Jurkat, Clone E6-1 (cell line): ENCODE measurements around the gene C3orf70.

Experiments used
- DNase-seq: peaks from one replicate; pipeline ENCODE4 v3.0.0-alpha.2; 2011; ENCODE audit warnings: low read depth, low spot score
- H3K4me3 ChIP-seq: 2 replicates; pipeline ENCODE4 v1.5.1; 2011; ENCODE audit warnings: mild to moderate bottlenecking, low read length, control low read depth, moderate library complexity

Gene C3orf70

DNA sequence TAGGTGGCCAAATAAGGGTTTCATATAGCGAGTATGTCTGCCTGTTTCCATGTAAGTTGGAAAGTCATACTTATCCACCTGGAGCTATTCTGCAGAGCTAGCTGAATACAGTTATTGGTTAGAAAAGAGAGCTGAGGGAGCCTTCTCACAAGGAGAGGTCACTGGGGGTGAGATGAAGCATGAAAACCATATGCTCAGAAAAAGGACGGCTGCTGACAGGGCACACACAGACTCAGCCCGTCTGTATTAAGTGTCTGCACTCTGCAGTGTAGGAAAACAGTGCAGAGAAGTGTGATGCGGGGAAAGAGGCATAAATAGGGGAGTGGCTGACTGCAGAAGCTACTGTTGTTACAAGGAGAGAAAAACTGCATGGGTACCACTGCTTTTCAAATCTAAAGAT, 58.2 kb downstream of the C3orf70 start:
- DNase-seq, result no peak
- H3K4me3 ChIP-seq, result no peak overlapping the region

DNA sequence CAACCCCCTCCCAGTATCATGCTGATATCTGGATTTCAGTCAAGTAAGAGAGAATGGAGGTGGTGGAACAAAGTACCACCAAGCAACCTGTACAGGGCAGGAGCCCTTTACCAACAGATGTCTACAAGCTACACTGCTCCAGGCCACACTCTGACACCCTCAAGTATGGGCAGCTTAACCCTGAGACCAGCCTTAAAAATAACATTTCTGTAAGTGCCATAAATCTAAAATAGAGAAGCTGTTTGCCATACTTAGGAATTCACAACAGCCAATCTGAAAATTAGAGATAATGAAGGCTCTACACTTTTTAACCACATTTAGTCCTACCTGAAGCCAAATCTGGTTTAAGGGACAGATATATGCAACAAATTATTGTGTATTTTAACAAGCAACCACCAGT, 59.7 kb downstream of the C3orf70 start:
- no peak overlapping the region for H3K4me3 ChIP-seq
- DNase-seq, result no peak

DNA sequence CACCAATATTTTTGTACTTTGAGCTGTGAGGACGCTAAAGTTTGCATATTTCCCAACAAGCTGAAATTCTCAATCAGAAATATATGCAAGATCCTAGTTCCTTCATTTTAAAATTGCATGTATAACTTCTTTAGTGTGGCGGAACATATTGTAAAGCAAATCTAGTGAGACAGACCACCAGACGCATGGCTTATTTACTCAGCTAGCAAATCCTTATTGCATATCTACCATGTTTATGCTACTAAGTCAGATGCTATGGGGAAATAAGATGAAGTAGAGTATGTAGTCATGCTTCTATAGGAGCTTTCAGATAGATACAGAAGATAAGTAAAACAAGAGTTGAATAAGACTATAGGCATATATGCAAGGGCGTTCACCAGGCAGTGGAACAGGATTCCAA, 62.0 kb downstream of the C3orf70 start:
- no peak overlapping the region for H3K4me3 ChIP-seq
- DNase-seq, result no peak

DNA sequence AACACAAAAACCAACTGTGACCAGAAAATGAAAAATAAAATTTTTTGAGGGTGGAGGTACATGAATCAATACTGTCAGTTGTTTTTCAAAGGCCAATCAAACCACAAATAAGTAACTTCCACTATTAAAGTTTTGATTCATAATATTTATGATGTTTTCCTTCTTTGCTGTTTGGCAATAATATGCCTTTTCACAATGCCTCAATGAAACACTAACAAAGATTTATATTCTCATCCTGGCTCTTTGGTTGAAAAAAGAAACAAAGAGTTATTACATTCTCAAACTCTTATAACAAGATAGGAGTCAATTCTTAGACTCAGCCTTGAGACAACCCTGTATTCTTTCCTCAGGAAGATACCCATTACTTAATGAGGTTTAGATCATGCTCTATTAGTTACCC, 63.1 kb downstream of the C3orf70 start:
- H3K4me3 ChIP-seq, result no peak overlapping the region
- DNase-seq, result no peak

DNA sequence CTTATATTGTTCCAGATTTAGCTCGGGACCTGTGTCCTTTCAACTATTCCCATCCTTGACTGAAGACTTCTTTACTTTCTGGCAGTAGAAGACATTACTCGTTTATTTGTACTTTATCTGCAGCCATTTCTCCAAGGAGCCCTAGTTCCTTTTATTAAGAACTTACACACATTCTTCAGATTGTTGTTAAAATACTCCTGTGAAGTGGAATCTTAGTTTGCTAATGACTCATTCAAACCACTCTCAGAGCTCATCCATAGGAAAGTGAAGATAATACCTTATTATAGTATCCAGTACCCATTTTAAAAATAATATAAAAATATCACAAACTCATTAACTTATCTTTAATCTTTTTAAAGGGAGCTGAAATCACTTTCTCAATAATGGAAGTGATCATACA, 63.5 kb downstream of the C3orf70 start:
- DNase-seq, result no peak

DNA sequence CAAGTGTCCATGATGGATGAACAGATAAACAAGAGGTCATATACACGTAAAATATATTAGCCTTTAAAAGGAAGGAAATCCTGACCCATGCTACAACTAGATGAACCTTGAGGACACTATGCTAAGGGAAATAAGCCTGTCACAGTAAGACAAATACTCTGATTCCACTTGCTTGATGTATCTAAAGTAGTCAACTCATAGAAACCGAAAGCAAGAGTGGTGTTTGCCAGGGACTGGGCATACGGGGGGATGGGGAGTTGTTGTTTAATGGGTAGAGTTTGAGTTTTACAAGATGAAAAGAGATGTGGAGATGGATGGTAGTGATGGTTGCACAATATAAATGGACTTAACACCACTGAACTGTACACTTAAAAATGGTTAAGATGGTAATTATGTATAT, 65.4 kb downstream of the C3orf70 start:
- no peak for DNase-seq
- no peak overlapping the region for H3K4me3 ChIP-seq

More for the DNA sequence above, 63.5 kb downstream of the C3orf70 start:
- no peak overlapping the region for H3K4me3 ChIP-seq

DNA sequence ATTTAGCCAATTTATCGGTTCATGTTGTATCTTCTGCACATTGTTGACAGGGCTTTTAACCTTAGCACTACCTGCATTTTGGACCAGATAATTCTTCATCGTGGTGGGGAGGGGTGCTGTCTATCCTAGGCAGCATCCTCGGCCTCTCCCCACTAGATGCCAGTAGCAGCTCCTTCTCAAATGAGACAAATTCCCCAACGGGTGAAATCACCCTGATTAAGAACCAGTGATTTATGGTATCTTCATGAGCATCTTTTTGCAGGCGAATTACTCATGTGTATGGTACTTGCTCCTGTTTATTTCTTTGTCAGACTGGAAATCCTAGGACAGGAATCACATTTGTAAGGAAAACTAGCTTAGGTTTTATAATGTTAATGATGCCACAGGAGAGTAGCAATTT, 68.0 kb downstream of the C3orf70 start:
- DNase-seq, result no peak
- no peak overlapping the region for H3K4me3 ChIP-seq

DNA sequence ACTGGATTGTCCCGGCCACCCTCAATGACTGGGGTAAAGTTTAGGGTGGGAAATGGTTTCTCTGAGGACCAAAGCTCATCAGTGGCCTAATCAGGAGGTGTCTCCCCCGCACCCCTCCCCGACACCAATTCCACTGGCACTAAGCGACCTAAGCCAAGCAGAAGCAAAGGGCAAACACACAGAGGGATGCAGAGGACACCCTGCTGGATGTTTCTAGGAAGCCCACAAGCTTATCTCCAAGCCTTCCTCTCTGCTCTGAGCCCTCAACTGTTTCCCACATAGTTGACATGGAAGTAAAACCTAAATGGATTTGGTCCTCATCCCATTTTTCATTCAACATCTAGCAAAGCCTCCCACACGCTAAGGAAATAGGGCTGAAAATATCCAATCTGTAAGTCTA, 68.5 kb downstream of the C3orf70 start:
- DNase-seq, result no peak
- no peak overlapping the region for H3K4me3 ChIP-seq

DNA sequence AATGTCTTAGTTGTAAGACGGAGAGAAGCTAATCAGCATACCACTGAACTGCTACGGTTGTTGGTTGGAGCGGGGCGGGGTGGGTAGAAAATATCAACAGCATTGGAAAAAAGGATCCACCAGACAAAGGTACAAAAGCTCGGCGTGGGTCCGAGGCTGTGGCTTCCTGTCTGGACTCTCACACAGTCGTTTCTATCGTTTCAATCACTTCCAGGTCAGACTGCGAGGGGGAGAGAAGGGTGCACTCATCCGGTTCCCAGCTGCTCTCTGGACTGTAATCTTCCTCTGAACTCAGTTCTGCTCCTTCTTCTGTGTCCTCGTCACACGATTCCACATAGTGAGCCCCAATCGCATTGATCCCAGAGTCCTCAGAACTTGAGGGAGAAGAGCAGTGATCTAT, 70.0 kb downstream of the C3orf70 start:
- DNase-seq, result no peak
- H3K4me3 ChIP-seq, result no peak overlapping the region

DNA sequence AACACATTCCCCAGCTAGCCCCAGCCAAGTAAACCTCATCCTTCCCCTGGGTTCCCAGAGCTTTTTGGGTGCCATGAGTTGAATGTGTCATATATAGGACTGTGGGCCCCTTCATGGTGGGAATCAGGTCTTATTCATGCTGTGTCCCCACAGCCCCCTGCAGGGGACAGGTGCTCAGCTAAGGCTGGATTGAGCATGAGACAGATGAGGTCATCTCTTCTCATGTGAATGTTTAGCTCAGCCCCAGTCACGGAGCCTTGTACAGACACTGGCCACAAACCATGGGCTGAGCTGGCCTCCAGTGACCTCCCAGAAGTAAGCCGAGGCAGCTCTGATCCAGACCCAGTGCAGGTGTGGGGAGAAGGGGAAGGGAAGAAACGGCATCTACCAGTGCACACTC, 70.7 kb downstream of the C3orf70 start:
- no peak for DNase-seq
- H3K4me3 ChIP-seq, result no peak overlapping the region

DNA sequence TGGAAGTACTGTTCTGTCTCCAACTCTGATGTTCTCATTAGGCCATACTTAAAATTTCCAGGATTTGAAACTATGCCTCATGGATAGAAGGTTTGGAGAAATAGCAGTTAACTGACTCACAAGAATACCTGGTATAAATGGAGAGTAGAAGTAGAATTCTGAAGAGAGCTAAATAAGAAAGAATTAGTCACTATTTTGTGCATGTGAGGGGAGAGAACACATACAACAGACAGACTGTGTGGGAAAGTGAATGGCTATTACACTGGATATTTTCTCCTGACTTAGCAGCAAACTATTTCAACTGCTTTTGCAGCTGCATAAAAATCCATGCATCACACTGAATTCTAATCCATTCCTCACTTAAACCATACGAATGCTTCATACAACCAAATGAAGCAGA, 71.3 kb downstream of the C3orf70 start:
- no peak overlapping the region for H3K4me3 ChIP-seq
- no peak for DNase-seq

DNA sequence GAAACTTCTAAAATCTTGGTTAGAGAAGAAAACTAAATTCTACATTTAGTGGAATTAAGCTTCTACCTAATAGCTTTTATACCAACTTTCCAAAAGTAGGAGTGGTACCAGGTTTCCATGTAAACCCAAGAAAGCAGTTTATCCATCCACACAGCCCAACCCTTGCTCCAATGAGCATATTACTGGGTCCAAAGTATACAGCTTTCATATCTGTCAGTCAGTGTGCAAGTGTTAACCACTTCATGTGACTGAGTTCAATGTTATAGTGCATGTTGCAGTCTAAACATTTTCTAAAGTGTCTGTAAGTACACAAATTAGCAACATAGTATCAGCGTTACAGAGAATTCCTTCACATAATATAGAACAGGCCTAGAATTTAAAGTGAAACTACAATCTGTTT, 73.2 kb downstream of the C3orf70 start:
- no peak for DNase-seq
- no peak overlapping the region for H3K4me3 ChIP-seq

DNA sequence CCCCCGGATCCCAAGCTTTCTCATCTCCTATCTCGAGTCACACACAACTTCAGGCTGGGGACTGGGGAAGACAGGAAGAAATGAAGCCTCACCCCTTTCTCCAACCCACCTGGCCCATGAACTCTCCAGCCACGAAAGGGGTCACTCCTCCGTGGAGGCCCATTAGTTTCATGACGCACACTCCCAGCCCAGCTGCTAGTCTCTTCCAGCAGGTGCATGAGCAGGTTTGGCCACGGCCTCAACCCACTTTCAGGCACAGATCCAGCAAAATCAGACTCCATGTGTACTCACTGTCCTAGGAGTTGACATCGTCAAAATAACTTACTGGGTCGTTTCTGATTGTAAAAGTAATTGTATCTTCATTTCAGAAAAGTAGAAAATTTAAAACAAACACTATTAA, 76.6 kb downstream of the C3orf70 start:
- H3K4me3 ChIP-seq, result no peak overlapping the region
- DNase-seq, result no peak

DNA sequence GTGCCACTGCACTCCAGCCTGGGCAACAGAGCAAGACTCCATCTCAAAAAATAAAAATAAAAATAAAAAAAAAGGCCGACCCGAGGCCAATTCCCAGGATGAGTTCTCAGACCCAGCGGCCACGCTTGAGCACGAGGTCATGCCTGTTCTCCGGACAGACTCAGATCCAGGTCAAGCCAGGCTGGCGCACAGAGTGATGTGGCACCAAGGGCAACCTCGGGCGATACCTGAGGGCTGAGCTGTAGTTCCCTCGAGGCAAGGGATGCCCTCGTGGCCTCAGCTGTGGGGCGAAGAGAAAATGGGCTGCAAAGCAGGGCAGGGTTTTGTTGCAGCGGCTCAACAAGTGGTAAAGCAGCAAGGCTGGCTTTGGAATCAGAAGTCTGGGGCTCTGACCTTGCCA, 77.3 kb downstream of the C3orf70 start:
- H3K4me3 ChIP-seq, result no peak overlapping the region
- no peak for DNase-seq

DNA sequence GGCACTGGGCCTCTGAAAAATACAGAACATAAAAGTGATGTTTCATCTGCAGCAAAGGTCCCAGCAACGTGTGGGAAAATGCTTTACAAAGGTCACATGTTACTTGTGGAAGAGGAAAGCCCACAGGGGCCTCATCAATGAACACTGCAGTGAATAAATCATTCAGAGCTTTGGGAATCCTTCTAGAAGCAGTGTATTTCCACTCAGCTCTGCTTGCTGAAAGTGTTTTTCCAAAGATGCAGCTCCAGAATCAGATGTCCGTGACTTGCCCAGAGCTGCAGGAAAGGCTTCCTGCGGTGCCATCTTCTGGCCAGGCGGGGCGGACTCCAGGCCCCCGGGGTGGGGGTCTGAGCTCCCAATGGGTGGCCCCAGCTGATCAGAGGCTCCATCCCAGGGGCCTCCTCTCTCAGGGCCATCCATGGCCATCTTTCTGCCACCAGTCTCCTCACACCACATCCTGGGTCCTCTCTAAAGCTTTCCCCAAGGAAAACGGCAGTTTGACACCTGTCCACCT, 81.5 kb downstream of the C3orf70 start:
- H3K4me3 ChIP-seq, result no peak overlapping the region
- DNase-seq, result no peak

DNA sequence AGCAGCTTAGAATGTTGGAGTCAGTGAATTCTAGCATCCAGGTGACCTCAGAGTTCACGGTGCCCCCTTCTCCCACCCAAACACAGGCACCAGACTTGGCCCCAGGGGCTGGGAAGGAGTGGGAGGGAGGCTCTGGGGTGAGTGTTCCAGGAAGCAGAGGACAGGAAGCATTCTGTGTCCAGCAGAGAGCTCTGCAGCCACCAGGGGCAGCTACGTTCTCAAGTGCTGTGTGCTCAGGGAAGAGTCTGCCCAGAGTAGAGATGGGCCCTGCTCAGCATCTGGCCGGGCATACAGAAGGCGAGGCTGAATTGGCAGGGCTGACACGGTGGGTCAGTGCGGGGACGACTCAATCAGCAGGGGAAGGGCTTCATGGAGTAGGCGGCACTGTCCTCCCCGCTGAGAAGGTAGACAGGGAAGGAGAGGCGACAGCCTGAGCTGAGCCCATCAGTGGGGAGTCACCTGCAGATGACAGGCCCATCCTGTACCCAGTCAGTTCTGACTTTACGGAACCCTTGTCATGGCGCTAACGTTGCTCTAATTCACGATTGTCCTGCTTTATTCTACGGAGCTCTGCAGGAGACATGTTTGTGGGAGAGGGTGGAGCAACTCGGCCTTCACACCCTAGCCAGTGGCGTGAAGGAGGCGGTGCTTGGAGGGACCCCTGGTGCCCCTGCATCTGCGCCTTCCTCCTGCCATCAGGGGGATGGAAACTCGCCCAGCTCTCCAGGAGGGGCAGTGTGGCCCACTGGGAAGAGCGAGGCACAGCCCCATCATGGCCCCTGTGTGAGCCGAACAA, 82.2 kb downstream of the C3orf70 start:
- DNase-seq, result no peak
- no peak overlapping the region for H3K4me3 ChIP-seq

DNA sequence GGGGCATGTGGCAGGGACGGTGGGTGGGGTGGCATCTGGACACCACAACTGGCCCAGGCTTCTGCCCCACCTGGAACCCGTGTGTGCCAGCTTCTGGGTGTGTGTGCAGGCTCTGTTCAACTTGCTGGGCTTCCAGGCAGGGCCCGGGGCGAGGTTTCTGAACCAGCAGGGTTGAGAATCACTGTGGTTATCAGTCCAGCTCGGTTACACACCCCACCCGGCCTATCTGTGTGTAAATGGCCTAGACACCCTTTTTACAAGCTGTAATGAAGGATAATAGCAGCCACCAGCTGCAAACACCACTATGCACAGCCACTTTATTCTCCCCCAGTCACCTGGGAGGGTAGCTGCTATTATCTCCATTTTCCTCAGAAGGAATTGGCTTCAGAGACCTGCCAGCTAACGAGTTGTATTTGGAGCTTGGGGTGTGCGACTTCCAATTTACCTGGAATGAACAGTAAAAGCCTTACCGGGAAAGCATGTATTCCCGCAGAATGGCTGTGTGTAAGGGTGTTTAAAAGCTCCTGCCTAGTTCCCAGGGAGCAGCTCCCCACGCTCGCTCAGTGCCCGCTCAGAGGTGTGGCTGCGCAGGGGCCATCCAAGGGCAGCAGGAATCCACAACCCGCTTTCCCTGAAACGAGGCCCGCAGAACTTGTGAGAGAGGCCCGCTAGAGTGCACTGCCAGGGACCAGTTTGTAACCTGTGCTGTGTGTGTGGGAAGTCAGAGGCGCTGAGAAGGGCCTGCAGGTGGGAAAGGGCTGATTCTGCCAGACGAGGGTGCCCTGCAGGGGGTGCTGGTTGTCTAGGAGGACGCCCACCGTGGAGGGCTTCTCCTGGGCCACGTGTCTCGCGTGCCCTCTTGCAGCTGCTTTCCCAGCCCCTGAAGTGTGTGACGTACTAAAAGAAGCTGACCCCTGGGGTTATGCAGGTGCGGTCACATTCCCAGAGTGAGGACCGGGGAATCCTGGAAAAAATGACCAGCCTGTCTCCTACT, 83.5 kb downstream of the C3orf70 start:
- no peak for DNase-seq
- no peak overlapping the region for H3K4me3 ChIP-seq

DNA sequence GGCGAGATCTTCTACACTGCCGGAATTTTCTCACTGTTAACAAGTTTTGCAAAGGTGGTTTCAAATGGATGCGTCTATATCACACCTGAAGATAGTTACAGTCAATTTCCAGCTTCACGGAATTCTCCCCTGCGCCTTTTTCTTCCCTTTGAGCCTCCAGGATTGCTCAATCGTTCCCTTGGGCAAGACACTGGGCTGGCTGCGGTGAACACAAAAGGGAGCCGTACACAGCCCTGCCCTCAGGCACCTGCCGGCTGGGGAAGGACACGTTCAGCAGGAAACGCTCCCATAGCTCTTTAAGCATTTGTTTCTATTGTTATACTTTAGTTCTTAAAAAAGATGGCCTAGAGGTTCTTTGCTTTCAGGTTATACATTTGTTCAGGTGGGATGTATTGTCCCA, 85.7 kb downstream of the C3orf70 start:
- H3K4me3 ChIP-seq, result no peak overlapping the region
- DNase-seq, result no peak

DNA sequence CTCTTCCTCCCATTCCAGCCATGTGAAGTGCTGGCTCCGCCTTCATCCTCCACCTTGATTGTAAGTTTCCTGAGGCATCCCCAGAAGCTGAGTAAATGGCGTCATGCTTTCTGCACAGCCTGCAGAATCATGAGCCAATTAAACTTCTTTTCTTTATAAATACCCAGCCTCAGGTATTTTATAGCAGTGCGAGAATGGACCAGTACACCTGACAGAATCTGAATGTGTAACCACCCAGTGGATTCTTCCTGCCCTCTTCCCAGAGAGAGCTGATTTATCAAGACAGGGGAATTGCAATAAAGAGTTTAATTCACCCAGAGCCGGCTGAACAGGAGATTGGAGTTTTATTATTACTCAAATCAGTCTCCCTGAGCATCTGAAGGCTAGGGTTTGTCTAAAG, 86.6 kb downstream of the C3orf70 start:
- H3K4me3 ChIP-seq, result no peak overlapping the region
- no peak for DNase-seq

DNA sequence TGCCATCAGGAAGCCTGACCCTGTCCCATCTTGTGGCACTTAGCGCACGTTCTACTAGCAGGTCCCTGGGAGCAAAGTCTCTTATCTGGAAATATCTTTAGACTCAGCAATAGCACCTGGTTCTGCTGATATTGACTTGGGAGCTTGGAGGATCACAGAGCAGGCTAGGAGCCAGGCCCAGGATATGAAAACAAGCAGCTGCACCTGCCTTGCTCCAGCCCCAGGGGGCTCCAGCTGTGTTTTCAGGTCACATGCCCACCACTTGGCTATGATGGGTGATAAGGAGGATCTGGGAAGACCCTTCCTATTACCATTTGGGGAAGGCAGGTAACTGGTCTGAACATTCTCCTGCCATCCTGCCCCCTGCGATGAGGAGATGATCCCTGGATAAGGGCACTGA, 87.8 kb downstream of the C3orf70 start:
- DNase-seq, result no peak
- no peak overlapping the region for H3K4me3 ChIP-seq
